Stimulated activated CD4-positive, alpha-beta T cell treated with anti-CD3 and anti-CD28 coated beads, Interleukin-15, amount 100 ng/mL, for 1 hour (primary cell): ENCODE results near the gene PTOV1.

ENCODE experiments used
- DNase-seq, 2 donors: peaks; one replicate each; pipeline ENCODE4 v3.0.0-alpha.2; 2020; ENCODE audit warnings: low read depth in 1 of 2, low spot score in 1 of 2

Gene PTOV1

DNA sequence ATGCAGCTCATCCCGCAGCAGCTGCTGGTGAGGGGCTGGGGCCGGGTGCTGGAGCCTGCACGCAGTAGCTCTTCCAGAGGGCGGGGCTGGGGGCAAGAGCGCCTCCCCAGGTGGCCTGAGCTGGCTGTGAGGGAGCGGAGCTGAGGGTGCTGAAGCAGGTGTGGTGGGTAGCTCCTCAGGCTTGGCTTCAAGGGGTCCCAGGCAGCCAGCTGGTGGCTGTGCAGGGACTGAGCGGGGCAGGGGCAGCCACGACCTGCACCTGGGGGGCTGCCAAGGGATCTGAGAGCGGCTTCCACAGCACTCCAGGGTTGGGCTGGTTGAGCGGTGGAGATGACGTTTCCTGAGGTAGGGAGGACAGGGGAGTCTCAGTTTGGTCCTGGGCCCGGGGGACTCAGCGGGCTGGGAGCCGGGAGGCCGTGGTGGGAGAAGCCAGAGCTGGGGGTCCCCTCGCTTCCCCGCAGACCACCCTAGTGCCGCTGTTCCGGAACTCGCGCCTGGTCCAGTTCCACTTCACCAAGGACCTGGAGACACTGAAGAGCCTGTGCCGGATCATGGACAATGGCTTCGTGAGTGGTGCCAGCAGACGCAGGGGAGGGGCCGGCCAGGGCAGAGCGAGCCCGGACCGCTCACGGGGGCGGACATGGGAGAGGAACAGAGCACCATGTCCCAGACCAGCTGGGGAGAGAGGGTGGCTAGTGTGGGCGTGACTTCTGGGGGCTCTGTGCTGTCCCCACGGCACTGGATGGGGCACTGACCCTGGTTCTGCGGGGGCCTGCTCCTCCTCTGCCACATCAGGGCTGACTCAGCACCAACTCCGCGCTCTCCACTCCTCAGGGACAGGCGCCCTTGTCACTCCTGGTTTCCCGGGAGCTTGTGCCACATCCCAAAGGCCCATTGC lies 7.4 kb downstream of the PTOV1 start:
- DNase-seq: no peak

DNA sequence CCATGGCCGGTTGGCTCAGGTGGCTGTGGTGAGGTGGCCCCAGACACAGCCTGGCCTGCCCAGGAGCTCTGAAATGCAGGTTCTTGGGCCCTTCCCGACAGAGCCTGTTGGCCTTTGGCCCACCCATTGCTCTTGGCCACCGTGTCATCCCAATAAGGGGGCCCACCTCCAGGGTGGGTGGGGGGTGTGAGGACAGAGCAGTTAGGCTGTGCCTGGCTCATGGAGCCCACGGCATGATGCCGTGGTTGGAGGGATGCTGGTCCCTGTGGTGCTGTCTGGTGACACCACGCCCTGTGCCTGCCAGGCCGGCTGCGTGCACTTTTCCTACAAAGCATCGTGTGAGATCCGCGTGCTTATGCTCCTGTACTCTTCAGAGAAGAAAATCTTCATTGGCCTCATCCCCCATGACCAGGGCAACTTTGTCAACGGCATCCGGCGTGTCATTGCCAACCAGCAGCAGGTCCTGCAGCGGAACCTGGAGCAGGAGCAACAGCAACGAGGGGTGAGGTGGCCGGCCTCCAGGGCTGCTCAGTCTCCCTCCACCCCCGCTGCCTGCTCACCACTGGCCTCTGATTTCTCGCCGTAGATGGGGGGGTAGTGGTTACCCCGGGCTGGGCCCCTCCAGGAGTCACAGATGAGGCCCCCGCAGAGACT lies 8.8 kb downstream of the PTOV1 start:
- no peak for DNase-seq

DNA sequence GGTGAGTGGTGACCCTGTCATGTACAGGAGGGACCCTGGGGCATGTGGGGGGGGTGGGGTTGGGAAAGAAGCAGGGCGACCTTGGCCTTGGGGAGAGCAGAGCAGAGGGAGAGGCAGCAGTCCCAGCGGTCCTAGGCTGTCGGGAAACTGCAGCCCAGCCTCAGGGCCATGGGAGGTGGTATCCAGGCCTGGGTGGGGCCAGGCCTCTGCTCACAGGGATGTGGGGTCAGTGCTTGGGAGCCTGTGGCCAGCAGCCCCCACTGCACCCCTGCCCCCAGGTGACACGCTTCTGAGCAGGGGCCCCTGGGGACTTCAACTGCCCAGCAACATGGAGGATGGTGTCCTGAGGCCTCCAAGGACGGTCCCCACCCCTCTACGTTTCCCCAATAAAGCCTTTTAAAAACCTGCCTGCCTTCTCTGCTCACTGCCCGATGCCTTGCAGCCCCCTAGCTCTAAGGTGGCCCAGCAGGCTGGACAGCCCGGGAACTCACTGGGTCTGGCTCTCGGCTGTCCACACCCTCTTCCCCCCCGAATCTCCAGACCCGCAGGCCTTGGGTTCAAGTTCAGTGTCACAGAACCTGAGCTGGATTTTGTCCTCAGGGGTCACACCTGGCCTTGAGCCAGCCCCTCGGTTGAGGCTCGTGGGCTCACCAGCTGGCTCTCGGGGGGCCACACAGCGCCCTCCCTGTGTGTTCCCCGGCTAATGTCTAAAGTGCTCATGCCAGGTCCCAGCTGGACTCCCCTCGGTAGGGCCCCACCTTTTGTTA lies 9.6 kb downstream of the PTOV1 start:
- no peak for DNase-seq

DNA sequence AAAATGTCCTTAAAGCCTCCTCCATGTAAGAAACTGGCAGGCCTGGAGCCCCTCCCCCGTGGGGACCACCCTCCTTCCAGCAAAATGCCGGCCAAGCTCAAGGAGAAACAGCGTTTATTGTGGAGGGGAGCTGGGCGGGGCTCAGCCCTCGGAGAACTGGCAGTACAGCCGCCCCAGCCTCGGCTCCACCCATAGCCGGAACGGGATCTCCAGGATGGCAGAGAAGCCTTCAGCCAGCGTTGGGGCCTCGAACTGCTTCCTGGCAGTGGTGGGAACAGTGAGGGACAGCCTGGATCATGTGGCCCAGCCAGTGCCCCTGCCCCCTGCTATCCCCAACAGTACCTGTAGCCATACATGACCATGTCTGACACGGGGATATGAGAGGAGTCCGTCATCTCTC lies 10.1 kb downstream of the PTOV1 start:
- DNase-seq: no peak

DNA sequence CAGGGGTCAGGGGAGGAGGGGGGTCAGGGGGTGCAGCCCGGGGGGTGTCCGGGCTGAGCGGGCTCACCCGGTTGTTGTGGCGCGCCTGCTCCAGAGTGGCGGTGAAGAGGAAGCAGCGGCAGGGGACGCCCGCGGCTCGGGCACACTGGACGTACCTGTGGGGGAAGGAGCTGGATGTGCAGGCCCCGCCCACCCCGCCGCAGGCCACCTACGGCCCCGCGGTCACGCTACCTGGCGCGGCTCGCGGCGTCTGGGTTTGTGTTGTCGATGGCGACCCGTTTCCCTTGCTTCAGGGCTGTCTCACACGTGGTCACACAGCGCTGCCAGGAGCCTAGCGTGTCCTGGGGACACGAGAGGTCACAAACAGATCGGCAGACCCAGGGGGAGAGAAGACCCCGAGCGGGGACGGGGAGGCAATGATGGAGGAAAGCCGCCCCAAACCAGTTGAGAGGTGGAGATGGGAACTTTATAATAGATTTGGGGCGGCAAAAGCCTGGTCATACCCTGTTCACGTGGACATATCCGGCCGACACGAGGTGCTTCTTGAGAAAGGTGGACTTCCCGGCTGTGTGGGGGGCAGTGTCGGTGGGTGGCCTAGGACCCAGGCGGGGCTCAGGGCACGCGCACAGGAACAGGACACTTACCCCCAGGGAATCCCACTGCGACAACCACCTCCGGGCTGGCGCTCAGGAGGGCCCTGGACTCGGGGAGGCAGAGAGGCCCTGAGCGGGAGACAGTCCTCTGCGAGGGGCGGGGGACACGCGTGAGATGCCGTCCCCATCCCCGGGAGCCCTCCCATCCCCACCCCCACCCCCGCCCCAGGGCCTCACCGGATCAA lies 10.8 kb downstream of the PTOV1 start:
- DNase-seq: no peak

DNA sequence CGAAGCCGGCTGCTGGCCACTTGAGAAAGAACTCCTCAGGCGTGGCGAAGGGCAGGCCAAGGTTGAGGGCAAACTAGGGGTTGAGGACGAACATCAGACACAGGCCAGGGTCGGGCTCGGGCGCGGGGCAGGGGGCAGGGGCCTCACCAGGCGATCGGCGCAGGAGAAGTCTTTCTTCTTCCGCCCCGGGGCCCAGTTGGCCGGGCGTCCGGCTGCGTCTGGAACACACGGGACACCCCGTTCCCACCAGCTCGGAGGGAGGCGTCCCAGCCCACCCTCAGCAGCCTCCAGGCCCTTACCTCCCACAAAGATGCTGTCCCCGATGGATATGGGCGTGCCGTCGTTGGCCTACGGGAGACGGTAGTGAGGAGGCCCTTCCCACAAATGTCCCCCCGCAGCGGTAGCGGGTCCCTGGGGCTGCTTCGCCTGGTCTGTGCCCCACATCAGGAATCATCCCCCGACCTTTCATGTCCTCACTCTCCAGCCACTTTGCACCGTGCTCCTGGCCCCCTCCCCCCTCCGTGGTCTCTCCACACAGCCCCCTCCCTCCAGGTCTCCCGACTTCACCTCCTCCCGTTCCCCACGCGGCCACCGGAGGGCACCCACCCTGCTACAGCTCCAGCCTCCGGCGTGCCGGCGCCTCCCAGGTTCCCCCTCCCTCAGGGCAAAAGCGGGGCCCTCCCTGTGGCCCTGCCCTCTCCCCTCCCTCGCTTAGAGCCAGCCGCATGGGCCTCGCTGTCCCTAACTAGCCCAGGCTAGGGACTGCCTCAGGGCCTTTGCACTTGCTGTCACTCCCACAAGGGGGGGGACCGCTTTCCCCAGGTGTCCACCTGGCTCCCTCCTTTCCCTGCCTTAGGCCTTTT lies 11.7 kb downstream of the PTOV1 start:
- DNase-seq: no peak

DNA sequence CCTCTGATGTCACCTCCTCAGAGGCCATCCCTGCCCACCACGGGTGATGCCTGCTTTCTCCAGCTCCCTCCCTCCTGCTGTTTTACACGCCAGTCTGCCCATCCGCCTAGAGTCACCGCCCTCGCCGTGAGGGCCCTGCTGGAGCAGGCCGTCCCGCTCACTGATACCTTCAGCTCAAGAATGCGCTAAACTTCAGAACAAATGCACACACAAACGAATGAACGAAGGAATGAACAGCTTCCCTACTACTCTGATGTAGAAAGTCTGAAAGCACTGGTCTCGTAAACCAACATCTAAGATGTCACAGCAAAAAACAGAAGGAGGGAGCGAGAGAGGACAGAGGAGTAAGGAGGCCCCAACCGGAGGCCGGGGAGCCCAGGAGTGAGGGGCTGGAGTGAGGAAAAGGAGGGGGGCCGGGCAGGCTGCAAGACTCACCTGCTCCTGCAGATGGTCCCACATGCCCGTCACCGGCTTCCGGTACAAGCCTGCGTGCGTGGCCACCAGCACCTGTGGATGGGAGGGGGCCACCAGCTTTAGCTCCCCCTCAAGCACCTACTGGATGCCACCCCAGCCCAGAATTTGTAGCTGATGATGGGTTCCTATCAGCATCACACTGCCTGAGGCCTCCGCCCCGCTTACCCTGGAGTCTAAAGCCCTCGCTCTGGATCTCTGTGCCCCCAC lies 12.4 kb downstream of the PTOV1 start:
- DNase-seq: no peak

DNA sequence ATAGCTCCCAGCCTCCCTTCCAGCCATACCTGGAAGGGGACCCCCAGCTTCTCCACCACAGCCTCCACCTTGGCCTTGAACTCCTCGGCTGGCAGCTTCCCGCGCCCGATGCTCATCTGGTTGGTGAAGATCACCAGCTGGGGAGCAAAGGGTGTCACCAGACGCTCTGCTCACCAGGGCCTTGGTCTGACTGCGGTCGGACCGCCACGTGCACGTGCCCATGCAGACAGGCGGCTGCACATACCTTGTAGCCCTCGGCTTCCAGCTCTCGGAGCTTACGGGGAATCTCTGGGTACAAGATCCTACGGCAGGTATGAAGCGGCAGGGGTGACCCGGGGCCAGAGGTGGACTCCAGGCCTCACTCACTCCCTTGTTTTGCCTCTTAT lies 13.0 kb downstream of the PTOV1 start:
- no peak for DNase-seq

DNA sequence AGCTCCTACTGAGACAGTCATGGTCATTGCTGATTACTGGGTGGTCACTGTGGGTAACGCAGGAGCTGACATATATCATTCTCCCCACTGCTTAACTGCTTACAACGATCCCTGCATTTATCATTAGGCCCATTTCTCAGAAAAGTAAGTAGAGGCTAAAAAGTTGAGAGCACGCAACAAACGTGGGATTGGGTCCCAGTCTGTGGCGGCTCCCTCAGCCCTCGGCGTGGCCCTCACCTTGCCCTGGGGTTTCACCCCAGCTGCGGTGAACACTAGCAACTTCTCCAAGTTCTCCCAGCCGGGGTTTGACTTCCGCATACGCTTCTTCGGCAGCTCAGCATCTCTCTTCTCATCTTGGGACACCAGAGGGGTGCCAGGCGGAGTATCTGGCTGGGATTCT lies 13.9 kb downstream of the PTOV1 start:
- no peak for DNase-seq

DNA sequence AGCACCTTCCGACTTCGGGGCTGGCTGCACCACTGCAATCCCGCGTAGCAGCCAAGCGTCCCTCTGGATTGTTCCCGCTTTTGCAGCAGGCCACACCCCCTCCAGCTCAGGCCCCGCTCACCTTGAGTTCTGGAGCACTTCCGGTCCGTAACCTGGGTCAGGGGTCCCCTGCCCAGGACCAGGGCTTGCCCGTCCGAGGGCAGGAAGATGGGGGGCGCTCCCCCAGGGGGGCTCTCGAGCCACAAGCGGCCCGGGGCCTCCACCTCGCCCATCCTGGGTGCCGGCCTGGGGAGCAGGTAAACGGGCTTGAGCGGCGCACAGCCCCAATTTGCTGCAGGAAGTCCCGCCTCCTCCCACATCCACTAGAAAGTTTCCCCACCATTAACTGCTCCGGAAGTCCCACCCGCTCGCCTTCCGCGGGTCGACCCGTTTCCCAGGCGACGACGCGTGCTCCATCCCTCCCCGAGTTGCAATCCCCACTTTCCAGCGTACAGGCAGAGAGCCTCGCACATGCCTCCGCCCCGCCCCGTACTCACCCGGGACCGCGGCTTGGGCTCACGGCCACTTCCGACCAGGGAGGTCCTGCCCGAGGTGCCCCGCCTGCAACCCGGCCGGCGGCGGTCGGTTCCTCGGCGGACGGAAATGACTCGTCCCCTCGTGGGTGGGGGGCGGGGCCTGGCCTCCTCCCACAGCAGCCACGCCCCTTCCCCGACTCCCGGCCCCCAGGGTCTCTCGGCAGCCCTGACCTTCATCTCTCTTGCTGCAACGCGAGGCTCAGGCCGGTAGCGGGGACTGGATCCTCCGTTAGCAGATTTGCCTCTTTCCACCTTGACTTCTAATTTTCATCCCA lies 16.2 kb downstream of the PTOV1 start, which contains the start of gene PNKP:
PNKP (minus strand) TSS at position 644 of the 850 bp plus-strand sequence; CDS start at position 272, 372 bp downstream.
- DNase-seq: peak; percentile 67 to 90

DNA sequence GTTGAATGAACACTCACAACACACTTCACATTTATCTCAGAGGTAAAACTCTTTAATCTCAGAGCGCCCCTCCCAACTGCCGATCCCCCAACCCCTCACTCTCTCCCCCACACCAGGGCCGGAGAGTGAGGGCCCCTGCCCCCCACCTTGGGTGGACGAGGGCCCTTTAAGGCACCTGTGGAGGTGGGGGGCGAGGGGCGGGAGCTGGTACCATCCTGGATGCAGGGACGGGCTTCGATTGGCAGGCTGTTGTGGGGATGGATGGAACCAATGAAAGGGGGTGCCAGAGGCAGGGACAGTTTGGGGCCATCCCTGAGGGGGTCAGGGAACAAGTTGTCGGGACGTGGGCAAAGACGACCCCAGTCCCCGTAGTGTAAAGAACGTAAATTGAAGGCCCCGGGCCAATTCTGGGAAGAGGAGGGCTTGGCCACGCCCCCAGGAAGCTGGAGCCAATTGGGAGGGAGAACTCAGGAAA lies 18.1 kb downstream of the PTOV1 start:
- DNase-seq: no peak

DNA sequence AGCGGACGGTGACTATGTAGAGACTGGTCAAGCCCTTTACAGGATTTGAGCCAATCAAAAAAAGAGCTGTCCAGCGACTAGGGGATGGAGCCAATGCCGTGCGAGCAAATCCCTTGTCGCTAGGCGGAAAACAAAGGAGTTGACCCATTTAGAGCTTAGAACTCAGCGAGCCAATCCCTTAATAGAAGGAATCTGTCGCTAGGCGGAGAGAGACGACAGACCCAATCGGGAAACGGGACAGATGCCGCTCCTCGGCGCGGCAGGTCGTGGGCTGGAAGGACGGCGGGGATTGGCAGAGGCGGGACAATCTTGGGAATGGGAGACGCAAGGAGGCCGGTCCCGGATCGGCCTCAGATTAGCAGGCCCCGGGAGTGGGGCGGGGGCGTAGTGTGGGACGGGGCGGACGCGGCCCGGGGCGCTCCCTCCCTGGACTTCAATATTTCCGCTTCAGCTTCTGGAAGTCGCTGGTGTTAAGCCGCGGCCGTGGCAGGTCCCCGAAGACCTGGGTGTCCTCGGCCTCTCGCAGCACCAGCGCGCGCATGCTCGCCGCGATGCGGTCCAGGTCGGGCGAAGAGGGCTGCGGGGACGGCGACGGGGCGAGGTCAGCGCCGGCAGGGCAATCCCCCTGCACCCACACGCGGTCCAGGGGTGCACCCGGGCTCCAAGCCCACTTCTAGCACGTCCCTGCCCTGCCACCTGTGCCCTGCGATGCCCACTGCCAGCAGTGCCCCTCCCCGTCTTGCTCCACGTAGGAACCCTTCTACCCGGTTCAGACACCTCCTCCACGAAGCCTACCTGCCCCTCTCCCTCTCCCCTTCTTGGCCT lies 18.7 kb downstream of the PTOV1 start:
- DNase-seq: peak; percentile 71 to 79

DNA sequence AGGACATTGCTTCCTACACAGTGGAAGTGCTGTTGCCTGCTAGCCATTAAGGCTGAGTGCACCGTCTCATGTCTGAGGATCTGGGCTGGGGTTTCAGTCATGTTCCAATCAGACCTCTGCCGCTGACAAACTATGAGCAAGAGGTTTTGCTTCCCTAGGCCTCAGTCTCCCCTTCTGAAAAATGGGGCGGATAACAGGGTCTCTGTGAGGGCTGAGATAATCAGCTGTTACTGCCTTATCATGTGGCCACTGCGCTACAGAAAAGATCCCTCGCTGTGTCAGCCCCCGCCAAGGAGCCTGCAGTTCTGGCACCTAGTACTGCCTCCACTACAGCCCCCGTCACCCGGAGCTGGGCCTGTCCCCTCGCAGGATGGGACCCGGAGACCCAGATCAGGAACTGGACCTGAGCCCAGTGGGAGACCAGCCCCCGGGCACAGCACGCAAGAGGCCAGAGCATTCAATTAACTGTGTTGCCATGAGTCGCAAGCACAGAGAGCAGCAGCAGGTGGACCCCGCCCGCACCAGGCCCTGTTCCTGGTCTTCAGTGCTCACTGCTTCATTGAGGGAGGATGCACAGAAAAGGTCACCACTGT lies 19.4 kb downstream of the PTOV1 start:
- DNase-seq: no peak

DNA sequence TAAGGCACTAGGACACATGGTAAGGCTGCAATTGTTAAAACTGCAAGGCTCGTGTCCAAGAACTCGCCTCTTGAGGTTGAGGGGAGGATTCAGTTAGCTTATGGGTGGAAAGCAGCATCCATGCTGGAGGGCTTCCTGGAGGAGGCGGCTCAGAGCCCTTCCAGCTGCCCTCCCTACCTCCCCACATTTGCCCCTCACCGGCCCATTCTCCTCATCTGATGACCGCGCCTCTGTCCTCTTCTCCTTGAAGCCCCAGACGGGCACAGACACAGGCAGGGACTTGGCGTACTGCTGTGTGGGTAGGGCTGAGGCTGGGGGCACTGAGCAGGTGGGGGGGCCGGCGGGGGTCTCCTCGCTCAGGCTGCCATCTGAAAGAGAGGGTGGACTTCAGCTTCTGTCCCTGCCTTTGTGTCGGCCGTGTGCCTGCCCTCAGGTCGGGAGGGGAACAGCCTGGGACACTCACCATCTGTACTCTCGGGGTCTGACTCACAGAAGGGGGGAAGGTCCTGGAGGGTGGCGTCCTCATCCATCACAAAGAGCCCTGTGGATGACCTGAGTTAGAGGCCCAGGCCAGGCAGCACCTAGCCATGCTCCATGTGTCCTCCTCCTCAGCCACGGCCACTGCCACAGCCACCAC lies 20.5 kb downstream of the PTOV1 start:
- no peak for DNase-seq

DNA sequence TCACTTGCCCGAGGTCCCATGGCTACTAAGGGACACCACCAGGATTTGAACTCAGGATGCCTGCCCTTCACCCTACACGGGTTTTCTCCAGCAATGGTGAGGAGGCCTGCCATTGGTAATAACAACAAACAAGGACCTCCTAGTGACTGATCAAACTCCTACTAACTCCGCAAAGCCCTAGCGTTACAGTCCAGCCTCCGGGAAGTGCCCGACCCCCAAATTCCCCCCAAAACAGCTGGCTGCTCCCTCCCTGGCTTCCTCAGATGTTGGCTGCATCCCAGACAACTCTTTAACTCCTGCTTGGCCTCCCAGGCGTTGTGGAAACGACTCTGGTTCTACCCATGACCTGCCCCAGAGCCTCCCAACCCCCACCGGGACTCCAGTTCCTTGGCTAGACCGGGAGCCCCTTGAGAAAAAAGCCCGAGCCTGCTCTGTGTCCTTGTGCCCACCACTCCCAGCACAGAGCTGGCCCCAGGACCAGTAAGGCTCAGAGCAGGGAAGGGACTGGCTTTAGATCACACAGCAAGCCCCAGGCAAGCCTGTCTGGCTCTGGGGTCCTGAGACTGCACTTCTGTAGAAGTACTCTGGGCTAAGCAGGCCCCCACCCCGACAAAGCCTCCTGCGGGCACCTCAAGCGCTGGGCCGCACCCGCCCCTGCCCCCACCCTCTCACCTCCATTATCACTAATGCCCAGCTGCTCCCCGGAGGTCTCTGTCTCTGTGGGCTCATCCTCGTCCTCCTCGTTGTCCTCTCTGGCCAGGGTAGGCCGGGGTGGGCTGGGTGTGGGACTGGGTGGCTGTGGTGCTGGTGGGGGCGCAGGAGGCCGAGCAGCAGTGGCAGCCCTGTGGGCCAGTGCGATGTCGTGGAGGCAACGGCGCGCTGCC lies 21.5 kb downstream of the PTOV1 start:
- DNase-seq: no peak

DNA sequence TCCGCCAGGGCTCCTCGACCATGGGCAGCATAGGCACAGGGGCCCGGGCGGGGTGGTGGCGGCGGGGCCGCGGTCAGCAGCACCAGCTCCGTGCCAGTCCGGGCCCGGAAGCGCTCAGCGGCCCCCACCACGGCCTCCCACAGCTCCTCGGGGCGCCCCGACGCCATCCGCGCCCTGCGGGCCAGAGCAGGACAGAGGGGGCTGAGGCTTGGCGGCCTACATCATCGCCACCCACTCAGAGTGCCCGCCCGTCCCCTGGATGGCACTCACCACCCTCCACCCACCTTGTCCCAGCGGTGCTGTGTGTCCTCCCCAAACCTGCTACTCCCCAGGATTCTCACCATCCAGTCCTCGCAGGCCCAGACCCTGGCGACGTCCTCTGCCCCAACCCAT lies 22.2 kb downstream of the PTOV1 start:
- no peak for DNase-seq
